Measurements from ENCODE around the gene RAVER2.

DNA sequence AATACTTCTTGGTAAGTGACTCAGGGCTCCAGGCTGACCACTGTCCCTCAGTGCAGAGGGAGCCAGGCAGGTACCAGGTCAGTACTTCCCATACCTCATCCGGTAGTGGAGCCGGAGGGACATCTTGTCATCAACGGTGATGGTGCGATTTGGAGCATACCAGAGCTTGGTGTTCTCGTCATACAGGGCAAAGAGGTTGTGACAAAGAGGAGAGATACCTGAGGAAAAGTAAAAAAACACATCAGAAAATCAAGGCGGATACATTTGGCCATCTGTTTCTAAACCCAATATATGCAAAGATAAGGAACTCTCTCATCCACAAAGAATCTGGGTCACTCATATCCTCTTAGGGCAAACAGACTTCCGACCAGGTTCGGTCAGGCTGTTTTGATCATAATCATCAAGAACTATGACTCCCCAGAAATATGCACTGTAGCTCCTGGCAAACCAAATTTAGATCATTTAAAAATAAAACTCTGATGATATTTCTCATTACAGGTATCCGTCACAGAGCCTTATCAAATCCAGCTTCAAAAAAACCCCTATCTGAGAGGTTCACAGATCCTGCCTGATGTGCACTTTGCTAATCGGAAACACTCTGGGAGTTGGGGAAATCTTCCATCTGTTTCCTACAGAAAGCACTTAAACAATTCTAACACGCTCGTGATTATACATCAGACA lies 134.2 kb downstream of the RAVER2 start:
- TF ChIP-seq, protein P1, sequence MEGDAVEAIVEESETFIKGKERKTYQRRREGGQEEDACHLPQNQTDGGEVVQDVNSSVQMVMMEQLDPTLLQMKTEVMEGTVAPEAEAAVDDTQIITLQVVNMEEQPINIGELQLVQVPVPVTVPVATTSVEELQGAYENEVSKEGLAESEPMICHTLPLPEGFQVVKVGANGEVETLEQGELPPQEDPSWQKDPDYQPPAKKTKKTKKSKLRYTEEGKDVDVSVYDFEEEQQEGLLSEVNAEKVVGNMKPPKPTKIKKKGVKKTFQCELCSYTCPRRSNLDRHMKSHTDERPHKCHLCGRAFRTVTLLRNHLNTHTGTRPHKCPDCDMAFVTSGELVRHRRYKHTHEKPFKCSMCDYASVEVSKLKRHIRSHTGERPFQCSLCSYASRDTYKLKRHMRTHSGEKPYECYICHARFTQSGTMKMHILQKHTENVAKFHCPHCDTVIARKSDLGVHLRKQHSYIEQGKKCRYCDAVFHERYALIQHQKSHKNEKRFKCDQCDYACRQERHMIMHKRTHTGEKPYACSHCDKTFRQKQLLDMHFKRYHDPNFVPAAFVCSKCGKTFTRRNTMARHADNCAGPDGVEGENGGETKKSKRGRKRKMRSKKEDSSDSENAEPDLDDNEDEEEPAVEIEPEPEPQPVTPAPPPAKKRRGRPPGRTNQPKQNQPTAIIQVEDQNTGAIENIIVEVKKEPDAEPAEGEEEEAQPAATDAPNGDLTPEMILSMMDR (conservative IDR thresholded peaks at IDR 0.05; ENCODE audit: low read length) = no peak
- TF ChIP-seq EZH2phosphoT487 (IDR thresholded peaks at IDR 0.05; ENCODE audit: borderline replicate concordance, low read depth, low read length) = no peak
